HG03108 (cell line): ENCODE measurements around the gene RHO.

ENCODE experiments used
- ATAC-seq: cut with Tn5 transposase; IDR thresholded peaks from one replicate; pipeline ENCODE4 v1.9.1; 2021; ENCODE audit warnings: moderate library complexity; ENCODE audit not compliant: unreplicated experiment

The RHO gene

GRCh38 chr3:129575233-129575996 lies 47.0 kb downstream of the RHO start:
- ATAC-seq = no peak

- no peak for ATAC-seq
Observed at GRCh38 chr3:129575997-129576384, 47.6 kb downstream of the RHO start.

GRCh38 chr3:129576514-129577352 lies 48.3 kb downstream of the RHO start:
- peak; percentile 68 for ATAC-seq

DNA sequence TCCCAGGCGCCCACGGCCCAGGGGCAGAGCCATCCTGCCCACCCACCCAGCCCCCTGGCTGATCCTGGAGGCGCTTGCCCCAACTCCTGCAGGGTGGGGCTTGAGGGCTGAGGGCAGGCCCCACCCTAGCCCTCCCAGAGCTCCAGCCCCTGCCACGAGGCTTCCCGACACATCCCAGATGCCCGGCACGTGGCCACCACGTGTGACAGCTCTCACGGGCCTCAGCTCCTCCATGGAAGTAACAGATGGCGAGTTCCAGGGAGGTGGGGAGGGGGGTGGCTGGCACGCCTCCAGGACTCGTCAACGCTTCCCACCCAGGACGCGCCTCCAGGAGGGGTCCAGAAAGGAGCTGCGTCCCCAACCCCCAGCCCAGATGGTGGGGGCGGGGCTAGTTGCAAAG lies 48.9 kb downstream of the RHO start:
- no peak for ATAC-seq

DNA sequence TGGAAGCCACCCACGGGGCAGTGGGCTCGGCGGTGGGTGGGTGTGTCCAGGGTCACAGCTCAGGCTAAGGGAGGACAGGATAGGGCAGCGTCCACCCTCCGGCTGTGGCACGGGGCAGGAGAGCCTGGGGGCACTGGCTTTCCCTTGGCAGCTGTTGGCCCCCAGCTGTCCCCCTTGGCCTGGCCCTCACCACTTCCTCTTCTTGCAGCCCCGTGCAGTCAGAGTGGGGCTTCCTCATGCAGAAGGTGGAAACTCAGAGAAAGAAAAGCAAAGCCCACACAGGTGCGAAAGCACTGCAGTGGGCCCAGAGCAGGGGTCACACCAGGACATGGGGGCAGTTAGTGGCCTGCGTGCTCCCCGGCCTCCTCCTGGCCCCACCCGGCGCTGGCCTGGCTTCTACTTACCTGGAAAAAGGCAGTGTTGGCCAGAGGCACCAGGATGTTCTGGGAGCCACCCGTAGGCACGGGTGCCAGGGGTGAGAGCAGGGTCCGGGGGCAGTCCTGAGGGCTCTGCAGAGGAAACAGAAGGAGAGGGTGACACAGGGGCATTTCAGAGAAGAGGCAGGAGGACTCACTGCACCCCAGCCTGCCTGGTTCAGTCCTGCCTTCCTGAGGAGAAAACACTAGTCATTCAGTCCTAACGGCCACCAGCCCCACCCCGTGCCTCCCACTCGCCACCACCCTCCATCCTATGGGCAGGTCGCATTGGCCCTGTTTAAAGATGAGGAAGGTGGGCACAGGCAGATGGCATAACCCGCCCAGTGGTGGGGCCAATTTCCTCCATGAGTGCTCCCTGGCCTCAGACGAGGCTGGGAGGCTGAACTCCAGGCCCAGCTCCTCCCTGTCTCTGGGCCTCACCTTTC lies 49.7 kb downstream of the RHO start:
- peak; percentile 45 for ATAC-seq

DNA sequence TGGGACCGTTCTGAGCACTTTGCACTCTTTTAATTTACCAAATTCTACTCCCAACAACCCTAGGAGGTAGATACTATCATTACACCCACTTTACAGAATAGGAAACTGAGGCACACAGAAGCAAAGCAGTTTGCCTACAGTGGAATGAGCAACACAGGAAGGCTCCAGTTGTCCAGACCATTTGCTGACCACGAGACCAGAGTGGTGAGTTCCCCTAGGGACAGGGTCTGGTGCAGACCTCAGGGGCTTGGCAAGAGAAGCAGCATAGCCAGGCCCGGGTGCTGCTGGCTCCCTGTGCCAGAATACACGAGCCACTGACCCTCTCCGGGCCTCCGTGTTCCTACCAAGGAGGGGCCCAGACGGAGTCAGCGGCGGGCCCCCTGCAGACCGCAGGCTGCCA lies 51.6 kb downstream of the RHO start:
- no peak for ATAC-seq

GRCh38 chr3:129581623-129582022 lies 53.2 kb downstream of the RHO start:
- ATAC-seq = no peak

DNA sequence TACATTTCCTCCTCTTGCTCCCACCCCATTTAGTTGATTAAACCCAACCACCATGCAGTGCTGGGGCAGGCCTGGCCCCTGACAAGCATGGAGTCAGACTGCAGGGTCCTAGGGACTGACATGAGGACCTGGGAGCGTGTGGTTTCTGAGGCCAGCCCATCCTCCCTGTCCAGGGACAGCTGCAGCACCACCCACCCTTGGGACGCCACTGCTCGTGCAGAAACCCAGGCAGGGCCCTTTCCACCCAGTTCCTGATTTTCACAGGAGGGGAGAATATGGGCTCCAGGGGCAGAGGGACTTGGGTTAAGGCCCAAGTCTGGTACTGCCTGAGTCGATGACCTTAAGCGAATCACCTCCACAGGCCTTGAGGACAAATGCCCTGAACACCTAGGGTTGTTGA lies 54.4 kb downstream of the RHO start:
- ATAC-seq = no peak

DNA sequence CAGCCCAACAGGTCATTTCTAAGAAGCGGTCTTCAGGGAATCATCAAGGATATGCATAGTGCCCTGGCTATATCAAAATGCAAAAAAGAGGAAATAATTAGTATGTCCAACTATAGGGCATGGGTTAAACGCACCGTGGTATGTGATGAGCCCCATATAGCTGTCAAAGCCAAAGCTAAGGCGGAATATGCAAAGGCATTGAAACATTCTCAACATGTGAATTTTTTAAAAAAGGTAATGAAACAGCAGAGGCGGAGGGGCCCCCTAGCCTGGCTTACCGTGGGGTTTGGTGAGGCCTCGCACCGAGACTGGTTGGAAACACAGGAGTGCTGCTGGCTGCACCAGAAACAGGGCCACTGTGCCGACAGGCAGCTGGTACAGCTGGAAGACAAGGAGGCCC lies 54.9 kb downstream of the RHO start:
- ATAC-seq = no peak

DNA sequence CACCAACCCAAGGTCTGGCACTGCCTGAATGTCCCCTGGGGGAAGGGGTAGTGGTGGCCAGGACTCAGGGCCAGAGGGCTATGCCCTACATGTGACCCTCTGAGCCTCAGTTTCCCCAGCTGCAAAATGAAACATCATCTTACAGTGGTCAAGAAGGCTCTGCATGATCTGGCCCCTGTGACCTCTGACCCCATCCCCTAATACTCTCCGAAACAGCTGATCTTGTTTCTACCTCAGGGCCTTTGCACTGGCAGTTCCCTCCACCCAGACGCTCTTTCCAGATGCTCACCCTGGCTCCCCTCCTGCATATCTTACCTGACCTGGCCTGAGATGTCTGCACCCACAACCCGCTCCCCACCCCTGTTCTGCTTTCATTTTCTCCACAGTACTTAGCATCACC lies 56.2 kb downstream of the RHO start:
- ATAC-seq = no peak
